Activated T-helper 1 cell treated with Interleukin-2 at 50 U/mL for 16 hours (primary cell): ENCODE data around the gene LRRC26.

ENCODE experiments used
- DNase-seq: peaks from one replicate; pipeline ENCODE4 v3.0.0-alpha.2; 2020; ENCODE audit warnings: low read depth

Gene LRRC26

GRCh38 chr9:137182836-137183235 is 13.0 kb upstream of the LRRC26 start:
- DNase-seq, result no peak

- DNase-seq, result no peak
Measured at GRCh38 chr9:137181680-137182079, 11.8 kb upstream of the LRRC26 start.

- DNase-seq, result no peak
Measured at GRCh38 chr9:137180491-137180890, 10.6 kb upstream of the LRRC26 start.

GRCh38 chr9:137179761-137180160 is 9.9 kb upstream of the LRRC26 start:
- no peak for DNase-seq

- DNase-seq, result no peak
Measured at GRCh38 chr9:137178939-137179630, 9.2 kb upstream of the LRRC26 start.

GRCh38 chr9:137178201-137178938 is 8.5 kb upstream of the LRRC26 start:
- no peak for DNase-seq

GRCh38 chr9:137176302-137177182 is 6.7 kb upstream of the LRRC26 start:
- DNase-seq, result no peak

- no peak for DNase-seq
Measured at GRCh38 chr9:137175345-137175961, 5.6 kb upstream of the LRRC26 start.

GRCh38 chr9:137174722-137175293 is 5.0 kb upstream of the LRRC26 start:
- DNase-seq, result no peak

GRCh38 chr9:137173796-137174664 is 4.2 kb upstream of the LRRC26 start:
- DNase-seq, result no peak

GRCh38 chr9:137172901-137173795 is 3.3 kb upstream of the LRRC26 start:
- no peak for DNase-seq

- DNase-seq, result no peak
Measured at GRCh38 chr9:137171149-137171900, 1.5 kb upstream of the LRRC26 start.

GRCh38 chr9:137170486-137171148 is 766 bp upstream of the LRRC26 start:
- no peak for DNase-seq

GRCh38 chr9:137168904-137169856 is 671 bp downstream of the LRRC26 start:
- no peak for DNase-seq

- DNase-seq, result no peak
Measured at GRCh38 chr9:137168573-137168903, 1.3 kb downstream of the LRRC26 start.

- no peak for DNase-seq
Measured at GRCh38 chr9:137167747-137168572, 1.9 kb downstream of the LRRC26 start.
